Loucy (cell line): ENCODE measurements around the gene NPPA.

Experiments used
- H2AFZ ChIP-seq: fragments of 200-600 bp; sonication (generic); 2 replicates; pipeline ENCODE4 v1.6.0; 2016; ENCODE audit warnings: antibody characterized with exemption, mild to moderate bottlenecking, low read length, moderate library complexity
- H3F3A ChIP-seq: fragments of 200-600 bp; 2 replicates; pipeline ENCODE4 v1.6.0; 2016; ENCODE audit warnings: antibody characterized with exemption, low read depth, mild to moderate bottlenecking
- H3K27me3 ChIP-seq: fragments of 200-600 bp; sonication (generic); 2 replicates; pipeline ENCODE4 v1.6.1; 2014; ENCODE audit warnings: low read length, mild to moderate bottlenecking; ENCODE audit not compliant: insufficient read depth, poor library complexity, severe bottlenecking
- H3K36me3 ChIP-seq: fragments of 200-600 bp; sonication (generic); 2 replicates; pipeline ENCODE4 v1.6.1; 2016; ENCODE audit warnings: low read length; ENCODE audit not compliant: insufficient read depth
- H3K4me1 ChIP-seq: fragments of 200-600 bp; sonication (generic); 2 replicates; pipeline ENCODE4 v1.5.1; 2014; ENCODE audit warnings: low read length, mild to moderate bottlenecking; ENCODE audit not compliant: insufficient read depth, poor library complexity, severe bottlenecking
- H3K4me2 ChIP-seq: fragments of 200-600 bp; sonication (generic); 2 replicates; pipeline ENCODE4 v1.6.0; 2014; ENCODE audit warnings: antibody characterized with exemption, low read length, low read depth, mild to moderate bottlenecking; ENCODE audit not compliant: poor library complexity, severe bottlenecking
- H3K4me3 ChIP-seq: fragments of 200-600 bp; sonication (generic); 2 replicates; pipeline ENCODE4 v1.5.1; 2014; ENCODE audit warnings: low read length, mild to moderate bottlenecking, mixed read lengths; ENCODE audit not compliant: poor library complexity, severe bottlenecking
- H3K79me2 ChIP-seq: fragments of 200-600 bp; sonication (generic); 2 replicates; pipeline ENCODE4 v1.6.1; 2014; ENCODE audit warnings: low read length; ENCODE audit not compliant: insufficient read depth
- H3K9ac ChIP-seq: fragments of 200-600 bp; sonication (generic); 2 replicates; pipeline ENCODE4 v1.6.0; 2014; ENCODE audit warnings: mild to moderate bottlenecking, low read depth, low read length, moderate library complexity; ENCODE audit not compliant: poor library complexity, severe bottlenecking
- H3K9me2 ChIP-seq: fragments of 200-600 bp; sonication (generic); replicated peaks from 2 replicates; pipeline ENCODE4 v1.6.1; 2016; ENCODE audit warnings: low read depth, low read length, mixed read lengths
- H3K9me3 ChIP-seq: fragments of 200-600 bp; sonication (generic); 2 replicates; pipeline ENCODE4 v1.6.1; 2014; ENCODE audit warnings: mild to moderate bottlenecking, antibody characterized with exemption, low read length, low read depth; ENCODE audit not compliant: insufficient read depth
- H4K20me1 ChIP-seq: fragments of 200-600 bp; sonication (generic); 2 replicates; pipeline ENCODE4 v1.6.0; 2014; ENCODE audit warnings: antibody characterized with exemption, low read length, mild to moderate bottlenecking; ENCODE audit not compliant: insufficient read depth, poor library complexity, severe bottlenecking
- CTCF ChIP-seq: fragments of 200-600 bp; sonication (generic); conservative IDR thresholded peaks from 2 replicates; pipeline ENCODE4 v1.5.1; 2014; ENCODE audit warnings: mild to moderate bottlenecking, antibody characterized with exemption, low read length
- EZH2phosphoT487 ChIP-seq: fragments of 200-600 bp; IDR thresholded peaks from 2 replicates; pipeline ENCODE4 v1.6.1; 2018; ENCODE audit warnings: antibody characterized with exemption, mild to moderate bottlenecking, moderate library complexity, borderline replicate concordance

NPPA gene

DNA sequence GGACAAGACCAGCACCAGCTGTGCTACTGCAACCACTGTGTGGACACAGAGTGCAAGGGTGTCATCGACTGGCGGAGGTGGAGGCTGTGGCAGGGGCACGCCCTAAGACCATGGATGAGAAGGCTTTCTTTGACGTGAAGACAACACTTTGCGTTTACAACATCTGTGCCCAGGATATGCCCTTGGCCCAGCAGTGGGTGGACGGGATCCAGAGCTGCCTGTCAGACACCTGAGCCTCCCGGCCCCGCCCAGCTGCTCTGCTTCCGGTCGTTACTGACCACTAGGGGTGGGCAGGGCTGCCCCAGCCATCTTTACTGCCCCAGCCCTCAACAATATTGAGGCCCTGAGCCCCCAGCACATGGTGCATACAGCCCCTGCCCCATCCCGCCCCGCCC, 32.6 kb upstream of the NPPA start:
- TF ChIP-seq EZH2phosphoT487 (no peak), CTCF (no peak)
- H3F3A ChIP-seq, result no peaks in the 10 kb centered on the region
- no peak overlapping the region for H3K9ac ChIP-seq
- no peaks in the 10 kb centered on the region for H3K9me3 ChIP-seq
- no peaks in the 10 kb centered on the region for H3K79me2 ChIP-seq
- no peak overlapping the region for H3K4me3 ChIP-seq
- no peaks in the 10 kb centered on the region for H3K36me3 ChIP-seq
- H3K4me2 ChIP-seq, result no peak overlapping the region
- no peaks in the 10 kb centered on the region for H3K9me2 ChIP-seq
- no peaks in the 10 kb centered on the region for H3K27me3 ChIP-seq
- no peaks in the 10 kb centered on the region for H3K4me1 ChIP-seq
- H2AFZ ChIP-seq, result no peak overlapping the region
- no peaks in the 10 kb centered on the region for H4K20me1 ChIP-seq

- no peaks in the 10 kb centered on the region for H3K36me3 ChIP-seq
- no peak for TF ChIP-seq CTCF
- no peak for TF ChIP-seq EZH2phosphoT487
- H3F3A ChIP-seq, result no peaks in the 10 kb centered on the region
- no peak overlapping the region for H2AFZ ChIP-seq
- H3K4me2 ChIP-seq, result no peak overlapping the region
- H3K79me2 ChIP-seq, result no peaks in the 10 kb centered on the region
- no peaks in the 10 kb centered on the region for H4K20me1 ChIP-seq
- no peaks in the 10 kb centered on the region for H3K27me3 ChIP-seq
- no peaks in the 10 kb centered on the region for H3K9me2 ChIP-seq
- H3K4me3 ChIP-seq, result no peak overlapping the region
- H3K9me3 ChIP-seq, result no peaks in the 10 kb centered on the region
- H3K4me1 ChIP-seq, result no peaks in the 10 kb centered on the region
- H3K9ac ChIP-seq, result no peak overlapping the region
Observed at GRCh38 chr1:11879311-11880180, 32.0 kb upstream of the NPPA start.

DNA sequence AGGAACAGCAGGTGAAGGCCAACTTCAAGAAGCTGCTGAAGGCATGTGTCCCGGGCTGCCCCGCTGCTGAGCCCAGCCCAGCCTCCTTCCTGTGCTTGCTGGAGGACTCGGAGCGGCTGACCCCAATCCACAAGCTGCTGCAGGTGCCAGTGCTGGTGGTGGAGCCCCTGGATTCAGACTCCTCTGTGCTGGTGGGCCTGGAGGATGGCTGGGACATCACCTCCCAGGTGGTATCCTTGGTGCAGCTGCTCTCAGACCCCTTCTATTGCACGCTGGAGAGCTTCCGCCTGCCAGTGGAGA, 31.3 kb upstream of the NPPA start:
- H3K4me2 ChIP-seq, result no peak overlapping the region
- no peak overlapping the region for H3K9ac ChIP-seq
- no peaks in the 10 kb centered on the region for H3K36me3 ChIP-seq
- no peaks in the 10 kb centered on the region for H3K9me2 ChIP-seq
- H3K27me3 ChIP-seq, result no peaks in the 10 kb centered on the region
- no peaks in the 10 kb centered on the region for H3K9me3 ChIP-seq
- no peak overlapping the region for H3K4me3 ChIP-seq
- H3K79me2 ChIP-seq, result no peaks in the 10 kb centered on the region
- H3K4me1 ChIP-seq, result no peaks in the 10 kb centered on the region
- H4K20me1 ChIP-seq, result no peaks in the 10 kb centered on the region
- TF ChIP-seq CTCF (no peak), EZH2phosphoT487 (no peak)
- H2AFZ ChIP-seq, result no peak overlapping the region
- no peaks in the 10 kb centered on the region for H3F3A ChIP-seq
